ENCODE results near the gene ABCC1. TPM values are rescaled to one million over a fixed set of nuclear protein-coding genes. Genes with fewer than 3 reads are reported as not detected.

Gene ABCC1
- total RNA-seq: 27.7 and 43.4 TPM in 2 replicates

GRCh38 chr16:15949210-15950160 lies at the start of gene ABCC1:
Gene ABCC1 (plus strand): TSS chr16:15949616. CDS start chr16:15949752, 136 bp downstream.

Other genes with a start within 250 kb of the ABCC1 start
- gene MYH11, start 92.6 kb upstream of the ABCC1 start, total RNA-seq: under 0.01 TPM in 1 of 2 replicates, not detected in the other
- gene CEP20, start 61.0 kb upstream of the ABCC1 start, total RNA-seq: 23.8 and 27.1 TPM in 2 replicates

All from mesangial cell (primary cell).